ENCODE data around the gene BCKDHB. TPM values are rescaled to one million over a fixed set of nuclear protein-coding genes. Genes with fewer than 3 reads are reported as not detected.

Gene BCKDHB
- total RNA-seq, 4 donors from 2014 or later: 7.8 to 17.1 (median 11.1) TPM

DNA sequence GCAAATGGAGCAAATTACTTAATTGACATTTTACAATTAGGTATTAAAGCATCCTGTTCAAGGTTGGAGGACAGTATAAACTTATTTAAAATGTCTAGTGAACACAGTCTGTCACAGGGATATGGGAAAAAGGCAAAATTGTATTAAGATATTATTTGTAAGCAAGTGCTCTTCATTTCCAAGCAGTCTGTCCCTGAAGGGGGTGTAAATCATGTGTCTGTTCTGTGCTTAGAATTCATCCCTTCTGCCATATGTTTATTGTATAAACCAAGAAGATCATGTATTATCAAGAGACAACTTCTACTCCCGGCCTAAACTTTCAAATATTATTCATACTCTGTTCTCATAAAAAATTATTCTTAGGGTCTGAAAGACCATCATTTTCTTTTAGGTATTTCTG lies 144.8 kb downstream of the BCKDHB start:
- intact Hi-C loops (cut with DNase I; ENCODE audit: low total_unique reads): no loop called here
- no peak overlapping the region for H3K4me3 ChIP-seq (ENCODE audit: low read depth, poor library complexity, severe bottlenecking)
- 81 to 92% methylated on average over 1 of the region's 1 CpG for WGBS, 2 donors
- TF ChIP-seq POLR2A (IDR thresholded peaks at IDR 0.05): no peak
- TF ChIP-seq, protein P1, sequence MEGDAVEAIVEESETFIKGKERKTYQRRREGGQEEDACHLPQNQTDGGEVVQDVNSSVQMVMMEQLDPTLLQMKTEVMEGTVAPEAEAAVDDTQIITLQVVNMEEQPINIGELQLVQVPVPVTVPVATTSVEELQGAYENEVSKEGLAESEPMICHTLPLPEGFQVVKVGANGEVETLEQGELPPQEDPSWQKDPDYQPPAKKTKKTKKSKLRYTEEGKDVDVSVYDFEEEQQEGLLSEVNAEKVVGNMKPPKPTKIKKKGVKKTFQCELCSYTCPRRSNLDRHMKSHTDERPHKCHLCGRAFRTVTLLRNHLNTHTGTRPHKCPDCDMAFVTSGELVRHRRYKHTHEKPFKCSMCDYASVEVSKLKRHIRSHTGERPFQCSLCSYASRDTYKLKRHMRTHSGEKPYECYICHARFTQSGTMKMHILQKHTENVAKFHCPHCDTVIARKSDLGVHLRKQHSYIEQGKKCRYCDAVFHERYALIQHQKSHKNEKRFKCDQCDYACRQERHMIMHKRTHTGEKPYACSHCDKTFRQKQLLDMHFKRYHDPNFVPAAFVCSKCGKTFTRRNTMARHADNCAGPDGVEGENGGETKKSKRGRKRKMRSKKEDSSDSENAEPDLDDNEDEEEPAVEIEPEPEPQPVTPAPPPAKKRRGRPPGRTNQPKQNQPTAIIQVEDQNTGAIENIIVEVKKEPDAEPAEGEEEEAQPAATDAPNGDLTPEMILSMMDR (IDR thresholded peaks at IDR 0.05): no peak
- no peak for DNase-seq (ENCODE audit: low spot score in 2 of 2)

DNA sequence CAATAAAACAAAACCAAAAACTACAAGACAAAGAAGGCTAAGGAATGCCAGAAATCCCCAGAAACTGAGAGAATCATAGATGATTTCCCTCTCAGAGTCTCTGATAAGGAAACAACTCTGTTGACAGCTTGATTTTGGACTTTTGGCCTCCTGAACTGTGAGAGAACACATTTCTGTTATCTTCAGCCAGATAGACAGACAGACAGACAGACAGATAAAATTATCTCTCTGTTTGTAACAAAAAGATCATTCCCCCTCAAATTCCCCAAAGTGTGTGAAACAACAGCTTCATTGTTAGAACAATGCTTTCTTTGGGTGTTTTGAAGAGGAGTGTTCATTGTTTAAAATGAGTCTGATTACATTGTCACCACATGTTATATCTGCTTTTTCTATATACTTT lies 148.2 kb downstream of the BCKDHB start:
- DNase-seq (ENCODE audit: low spot score in 2 of 2): no peak
- intact Hi-C loops (cut with DNase I; ENCODE audit: low total_unique reads): no loop called here
- TF ChIP-seq POLR2A (IDR thresholded peaks at IDR 0.05): no peak
- TF ChIP-seq, protein P1 (IDR thresholded peaks at IDR 0.05): no peak
- no peak overlapping the region for H3K4me3 ChIP-seq (ENCODE audit: low read depth, poor library complexity, severe bottlenecking)

DNA sequence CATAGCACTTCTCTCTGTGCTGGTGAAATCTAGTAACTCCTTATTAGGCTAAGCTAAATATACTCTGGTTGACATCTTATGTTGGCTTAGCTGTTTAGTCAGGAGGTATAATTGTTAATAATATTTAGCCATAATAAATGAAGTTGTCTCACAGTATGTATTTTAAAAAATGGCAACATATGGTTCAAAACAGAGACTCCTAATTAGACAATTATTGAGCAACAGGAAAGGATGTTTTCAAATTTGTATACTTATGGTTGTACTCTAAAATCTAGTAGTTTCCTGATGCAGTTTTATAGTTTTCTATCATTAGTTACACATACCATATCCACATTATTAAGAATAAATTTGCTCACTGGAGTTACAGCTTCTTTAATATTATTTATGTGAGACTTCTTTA lies 150.2 kb downstream of the BCKDHB start:
- TF ChIP-seq, protein P1 (IDR thresholded peaks at IDR 0.05): no peak
- no peak for TF ChIP-seq POLR2A (IDR thresholded peaks at IDR 0.05)
- no peak for DNase-seq (ENCODE audit: low spot score in 2 of 2)
- intact Hi-C loops (cut with DNase I; ENCODE audit: low total_unique reads): no loop called here
- H3K4me3 ChIP-seq (ENCODE audit: low read depth, poor library complexity, severe bottlenecking): no peak overlapping the region

DNA sequence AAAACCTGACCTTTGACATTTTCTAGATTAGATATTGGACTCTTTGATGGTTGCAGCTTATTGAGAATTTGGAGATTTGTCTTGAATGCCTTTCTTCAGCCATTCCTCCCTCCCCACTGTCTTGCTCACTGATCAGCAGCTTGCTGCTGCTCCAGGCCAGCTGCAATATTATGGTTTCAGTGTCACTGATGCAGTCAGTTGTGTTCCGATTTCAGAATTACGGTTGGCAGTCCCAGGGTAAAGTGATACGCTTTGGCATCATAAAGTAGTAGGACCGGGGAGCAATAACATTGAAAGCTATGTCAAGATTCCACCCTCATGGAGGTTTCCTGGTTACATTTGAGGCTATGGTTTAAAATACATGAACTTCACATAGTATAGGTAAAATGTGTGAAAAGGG lies 152.6 kb downstream of the BCKDHB start:
- H3K4me3 ChIP-seq (ENCODE audit: low read depth, poor library complexity, severe bottlenecking): no peak overlapping the region
- intact Hi-C loops (cut with DNase I; ENCODE audit: low total_unique reads): no loop called here
- TF ChIP-seq, protein P1 (IDR thresholded peaks at IDR 0.05): no peak
- TF ChIP-seq POLR2A (IDR thresholded peaks at IDR 0.05): no peak
- 97% methylated on average over 4 of the region's 4 CpGs for WGBS, 2 donors
- no peak for DNase-seq (ENCODE audit: low spot score in 2 of 2)

DNA sequence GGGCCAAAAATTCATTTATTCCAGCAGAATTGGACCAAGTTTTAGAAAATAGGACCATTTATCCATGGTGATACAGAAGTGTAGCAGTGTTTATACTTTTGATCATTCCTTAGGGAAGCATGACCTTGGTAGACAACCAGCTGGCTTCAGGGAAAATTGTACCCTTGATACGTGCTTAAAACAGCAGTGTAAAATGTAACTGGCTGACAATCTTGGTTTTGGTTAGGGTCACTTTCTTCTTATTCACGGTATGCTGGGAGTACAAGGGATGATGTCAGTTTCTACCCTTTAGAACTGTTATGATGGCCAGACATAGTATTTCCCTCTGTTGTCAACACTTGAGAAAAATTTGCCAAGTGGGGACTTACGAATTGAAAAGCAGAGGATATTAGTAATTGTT lies 157.1 kb downstream of the BCKDHB start:
- TF ChIP-seq, protein P1 (IDR thresholded peaks at IDR 0.05): no peak
- no peak overlapping the region for H3K4me3 ChIP-seq (ENCODE audit: low read depth, poor library complexity, severe bottlenecking)
- intact Hi-C loops (cut with DNase I; ENCODE audit: low total_unique reads): no loop called here
- DNase-seq (ENCODE audit: low spot score in 2 of 2): no peak
- 63 to 68% methylated on average over 3 of the region's 3 CpGs for WGBS, 2 donors

DNA sequence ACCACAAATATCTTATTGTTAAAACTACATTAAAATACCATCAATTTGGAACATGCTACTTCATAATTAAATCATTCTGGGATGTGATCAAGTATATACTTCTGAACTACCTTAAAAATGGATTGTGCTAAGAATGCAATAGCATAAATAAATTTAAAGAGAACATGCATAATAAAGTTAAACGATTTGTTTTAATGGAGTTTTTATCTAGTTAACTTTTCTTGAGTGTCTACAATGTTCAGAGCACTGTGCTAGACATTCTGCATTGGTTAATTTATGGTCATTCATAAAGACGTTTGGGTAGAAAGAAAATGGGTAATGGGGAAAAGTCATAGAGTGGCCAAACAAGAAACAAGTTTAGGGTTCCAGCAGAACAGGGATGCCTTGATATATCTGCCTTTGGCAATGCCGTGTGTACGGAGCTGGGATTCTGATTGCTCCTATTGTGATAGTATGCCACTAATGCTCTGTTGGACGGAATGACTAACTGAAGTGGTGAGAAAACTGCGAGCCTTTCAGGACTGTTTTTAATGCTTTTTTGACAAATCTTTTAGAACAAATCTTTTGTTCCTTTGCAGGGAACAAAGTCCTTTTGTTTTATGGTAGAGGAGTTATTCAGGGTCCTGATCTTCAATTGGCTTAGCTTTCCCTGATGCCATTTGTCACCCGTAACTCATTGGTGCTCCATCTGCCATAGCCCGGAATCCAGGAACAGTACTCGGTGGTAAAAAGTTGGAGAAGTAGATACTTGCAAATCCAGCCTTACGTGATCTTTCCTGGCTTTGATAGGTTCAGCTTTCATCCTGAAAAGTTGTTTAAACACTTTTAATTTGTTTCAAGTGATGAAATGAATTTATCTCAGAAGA lies 162.6 kb downstream of the BCKDHB start:
- 78 to 80% methylated on average over 10 of the region's 10 CpGs for WGBS, 2 donors
- no peak for DNase-seq (ENCODE audit: low spot score in 2 of 2)
- intact Hi-C loops (cut with DNase I; ENCODE audit: low total_unique reads): no loop called here
- H3K4me3 ChIP-seq (ENCODE audit: low read depth, poor library complexity, severe bottlenecking): no peak overlapping the region
- TF ChIP-seq POLR2A (IDR thresholded peaks at IDR 0.05): no peak
- TF ChIP-seq, protein P1 (IDR thresholded peaks at IDR 0.05): no peak

Data from lower leg skin (tissue), 4 donors.